HG02798 (cell line): ENCODE data around the gene ARHGAP5.
"Not testable (repeated sequence)": the region's sequence is repeated elsewhere in the genome, so short reads cannot be mapped to it uniquely, and the experiment has no call there.

ENCODE experiments used
- ATAC-seq: cut with Tn5 transposase; IDR thresholded peaks from one replicate; pipeline ENCODE4 v1.9.1; 2021; ENCODE audit warnings: mild to moderate bottlenecking; ENCODE audit not compliant: unreplicated experiment, poor library complexity

The ARHGAP5 gene

GRCh38 chr14:32104308-32104707 is 27.2 kb downstream of the ARHGAP5 start:
- no peak for ATAC-seq

- no peak for ATAC-seq
Observed at GRCh38 chr14:32104803-32105202, 27.7 kb downstream of the ARHGAP5 start.

- no peak for ATAC-seq
Observed at GRCh38 chr14:32109676-32110547, 32.8 kb downstream of the ARHGAP5 start.

DNA sequence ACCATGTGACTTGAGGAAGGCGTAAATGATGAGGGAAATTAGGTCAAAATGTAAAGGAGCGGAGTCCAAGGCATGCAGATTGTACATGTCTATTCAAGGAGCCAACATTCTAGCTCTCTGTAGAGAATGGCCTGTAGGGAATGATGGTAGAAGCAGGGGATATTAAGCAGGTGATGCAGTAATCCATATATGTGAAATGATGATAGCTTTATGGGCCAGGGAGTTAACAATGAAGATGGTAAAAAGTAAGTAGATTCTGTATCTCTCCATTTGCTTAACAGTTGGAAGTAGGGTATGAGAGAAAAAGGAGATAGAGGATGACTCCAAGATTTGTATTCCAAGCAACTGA is 33.4 kb downstream of the ARHGAP5 start:
- ATAC-seq = no peak

- no peak for ATAC-seq
Observed at GRCh38 chr14:32121536-32121935, 44.4 kb downstream of the ARHGAP5 start.

DNA sequence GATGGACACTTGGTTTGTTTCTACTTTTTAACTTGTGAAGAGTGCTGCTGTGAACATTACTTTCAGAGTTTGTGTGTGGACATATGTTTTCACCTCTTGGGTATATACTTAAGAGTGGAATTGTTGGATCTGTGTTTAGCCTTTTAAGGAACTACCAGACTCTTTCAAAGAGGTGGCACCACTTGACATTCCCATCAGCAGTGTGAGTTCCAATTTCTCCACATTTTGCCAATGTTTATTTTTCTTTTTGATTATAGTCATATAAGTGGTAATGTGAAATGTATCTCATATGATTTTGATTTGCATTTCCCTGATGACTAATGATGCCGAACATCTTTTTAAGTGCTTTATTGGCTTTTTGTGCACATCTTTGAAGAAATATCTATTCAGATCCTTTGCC is 44.8 kb downstream of the ARHGAP5 start:
- ATAC-seq = no peak

- ATAC-seq = not testable (repeated sequence)
Observed at GRCh38 chr14:32126899-32127730, 50.0 kb downstream of the ARHGAP5 start.

DNA sequence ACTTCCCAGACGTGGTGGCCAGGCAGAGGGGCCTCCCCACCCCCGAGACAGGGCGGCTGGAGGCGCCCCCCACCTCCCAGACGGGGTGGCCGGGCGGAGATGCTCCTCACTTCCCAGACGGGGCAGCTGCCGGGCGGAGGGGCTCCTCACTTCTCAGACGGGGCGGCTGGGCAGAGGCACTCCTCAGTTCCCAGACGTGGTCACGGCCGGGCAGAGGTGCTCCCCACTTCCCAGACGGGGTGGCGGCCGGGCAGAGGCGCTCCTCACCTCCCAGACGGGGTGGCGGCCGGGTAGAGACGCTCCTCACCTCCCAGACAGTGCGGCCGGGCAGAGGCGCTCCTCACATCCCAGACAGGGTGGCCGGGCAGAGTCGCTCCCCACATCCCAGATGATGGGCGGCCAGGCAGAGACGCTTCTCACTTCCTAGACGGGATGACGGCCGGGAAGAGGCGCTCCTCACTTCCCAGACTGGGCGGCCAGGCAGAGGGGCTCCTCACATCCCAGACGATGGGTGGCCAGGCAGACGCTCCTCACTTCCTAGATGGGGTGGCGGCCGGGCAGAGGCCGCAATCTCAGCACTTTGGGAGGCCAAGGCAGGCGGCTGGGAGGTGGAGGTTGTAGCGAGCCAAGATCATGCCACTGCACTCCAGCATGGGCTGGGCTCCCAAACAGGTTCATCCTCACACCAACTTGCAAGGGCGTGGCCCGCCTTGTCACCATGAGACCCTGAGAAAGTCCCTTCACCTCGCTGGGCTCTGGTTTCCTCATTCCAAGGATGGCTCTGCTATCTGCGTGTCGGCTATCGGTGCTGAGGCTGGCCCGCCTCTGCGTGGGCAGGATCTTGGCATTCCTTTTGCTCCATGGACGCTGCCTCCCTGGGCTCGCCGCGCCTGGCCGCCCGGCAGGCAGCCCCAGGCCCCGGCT is 50.9 kb downstream of the ARHGAP5 start:
- not testable (repeated sequence) for ATAC-seq

DNA sequence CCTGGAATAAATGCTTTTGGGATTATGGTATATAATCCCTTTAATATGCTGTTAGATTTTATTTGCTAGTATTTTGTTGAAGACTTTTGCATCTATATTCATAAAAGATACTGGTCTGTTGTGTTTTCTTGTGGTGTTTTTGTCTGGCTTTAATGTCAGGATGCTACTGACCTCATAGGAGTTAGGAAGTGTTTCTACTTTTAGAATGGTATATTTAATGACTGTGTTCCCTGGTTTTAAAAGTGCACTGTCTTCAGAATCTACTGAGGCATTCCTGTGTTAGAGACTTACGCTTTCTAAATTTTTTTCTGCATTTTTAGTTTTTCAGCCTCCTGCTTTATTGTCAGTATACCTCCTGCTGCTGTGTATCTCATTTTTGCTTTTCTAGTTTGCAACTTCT is 51.6 kb downstream of the ARHGAP5 start:
- ATAC-seq = no peak

DNA sequence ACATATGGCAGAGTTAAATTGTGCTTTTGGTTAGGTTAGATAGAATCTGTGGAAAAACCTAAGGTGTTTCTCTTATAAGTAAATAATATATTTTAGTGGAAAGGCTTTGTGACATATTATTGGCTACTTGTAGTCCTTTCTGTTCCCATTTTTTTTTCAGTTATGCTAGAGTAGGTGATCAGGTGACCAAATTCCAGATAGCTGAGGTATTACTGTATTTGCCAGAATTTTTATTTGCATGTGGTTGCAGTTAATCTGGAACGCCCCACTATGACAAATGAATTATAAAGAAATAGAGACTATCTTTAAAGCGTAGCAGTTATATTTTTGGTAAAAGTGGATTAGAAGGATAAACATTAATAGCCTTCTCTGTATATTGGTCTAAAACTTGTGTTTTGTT is 52.0 kb downstream of the ARHGAP5 start:
- ATAC-seq = no peak

DNA sequence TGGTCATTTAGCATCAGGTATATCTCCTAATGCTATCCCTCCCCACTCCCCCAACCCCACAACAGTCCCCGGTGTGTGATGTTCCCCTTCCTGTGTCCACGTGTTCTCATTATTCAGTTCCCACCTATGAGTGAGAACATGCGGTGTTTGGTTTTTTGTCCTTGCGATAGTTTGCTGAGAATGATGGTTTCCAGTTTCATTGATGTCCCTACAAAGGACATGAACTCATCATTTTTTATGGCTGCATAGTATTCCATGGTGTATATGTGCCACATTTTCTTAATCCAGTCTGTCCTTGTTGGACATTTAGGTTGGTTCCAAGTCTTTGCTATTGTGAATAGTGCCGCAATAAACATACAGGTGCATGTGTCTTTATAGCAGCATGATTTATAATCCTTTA is 54.6 kb downstream of the ARHGAP5 start:
- ATAC-seq = not testable (repeated sequence)

DNA sequence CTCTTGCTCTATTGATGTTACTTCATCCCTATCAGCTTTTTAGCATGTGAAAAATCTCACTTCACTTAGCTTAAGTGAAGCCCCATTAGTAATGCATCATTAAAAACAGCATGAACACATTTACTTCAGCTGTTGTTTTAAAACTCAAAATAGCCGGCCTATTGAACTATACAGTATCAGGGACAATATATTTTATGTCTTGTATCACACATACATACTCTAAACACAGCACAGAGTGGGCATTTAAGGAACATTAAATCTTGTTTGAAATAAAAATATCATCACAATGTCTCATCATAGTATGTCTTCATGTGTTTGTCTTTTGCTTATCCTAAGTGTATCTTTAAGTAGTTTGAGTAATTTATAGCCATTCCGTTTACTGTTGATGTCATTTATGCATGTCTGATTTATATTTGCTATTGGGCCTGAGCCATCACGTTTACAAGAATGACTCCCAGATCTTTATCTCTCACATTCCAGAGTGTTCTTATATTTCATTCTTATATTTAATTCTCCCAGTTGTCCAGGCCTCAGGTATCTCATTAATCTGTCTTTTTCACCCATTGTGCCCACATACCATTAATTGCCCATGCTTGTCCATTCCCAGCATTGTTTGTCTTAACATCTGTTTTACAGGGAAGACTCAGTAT is 57.5 kb downstream of the ARHGAP5 start:
- no peak for ATAC-seq

DNA sequence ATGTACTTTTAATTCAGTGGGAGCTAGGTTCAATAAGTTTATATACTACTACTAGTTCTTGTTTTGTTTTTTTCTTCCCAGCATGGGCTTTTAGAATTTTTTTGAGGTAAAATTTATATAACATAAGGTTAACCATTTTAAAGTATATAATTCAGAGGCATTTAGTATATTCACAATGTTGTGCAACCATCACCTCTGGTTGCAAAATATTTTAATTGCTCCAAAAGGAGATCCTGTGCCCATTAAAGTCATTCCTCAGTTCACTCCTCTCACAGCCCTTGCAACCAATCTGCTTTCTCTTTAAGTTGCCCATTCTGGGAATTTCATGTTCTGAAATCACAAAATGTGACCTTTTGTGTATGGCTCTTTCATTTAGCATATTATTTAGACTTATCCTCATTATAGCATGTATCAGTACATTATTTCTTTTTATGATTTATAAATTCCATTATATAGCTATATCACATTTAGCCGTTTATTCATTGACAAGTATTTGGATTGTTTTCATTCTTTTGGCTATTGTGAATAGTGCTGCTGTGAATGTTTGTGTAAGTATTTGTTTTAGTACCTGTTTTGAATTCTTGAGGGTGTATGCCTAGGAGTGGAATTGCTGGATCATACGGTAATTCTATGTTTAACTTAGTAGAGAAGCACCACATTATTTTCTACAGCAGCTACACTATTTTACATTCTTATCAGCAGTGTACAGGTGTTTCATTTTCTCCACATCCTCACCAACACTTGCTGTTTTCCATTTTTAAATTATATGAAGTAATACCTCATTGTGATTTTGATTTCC is 59.1 kb downstream of the ARHGAP5 start:
- no peak for ATAC-seq

DNA sequence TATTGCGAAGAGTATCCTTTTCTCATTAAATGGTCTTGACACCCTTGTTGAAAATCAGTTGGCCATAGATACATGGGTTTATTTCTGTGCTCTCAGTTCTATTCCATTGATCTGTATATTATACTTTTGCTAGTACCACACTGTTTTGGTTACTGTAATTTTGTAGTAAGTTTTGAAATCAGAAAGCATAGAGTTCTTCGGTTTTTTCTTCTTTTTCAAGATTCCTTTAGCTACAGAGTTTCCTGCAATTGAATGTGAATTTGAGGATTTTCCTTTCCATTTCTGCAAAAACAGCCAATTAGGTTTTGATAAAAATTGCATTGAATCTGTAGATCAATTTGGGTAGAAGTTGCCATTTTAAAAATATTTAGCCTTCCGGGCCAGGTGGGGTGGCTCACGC is 60.2 kb downstream of the ARHGAP5 start:
- ATAC-seq = no peak

- ATAC-seq = no peak
Observed at GRCh38 chr14:32137892-32138291, 60.8 kb downstream of the ARHGAP5 start.

DNA sequence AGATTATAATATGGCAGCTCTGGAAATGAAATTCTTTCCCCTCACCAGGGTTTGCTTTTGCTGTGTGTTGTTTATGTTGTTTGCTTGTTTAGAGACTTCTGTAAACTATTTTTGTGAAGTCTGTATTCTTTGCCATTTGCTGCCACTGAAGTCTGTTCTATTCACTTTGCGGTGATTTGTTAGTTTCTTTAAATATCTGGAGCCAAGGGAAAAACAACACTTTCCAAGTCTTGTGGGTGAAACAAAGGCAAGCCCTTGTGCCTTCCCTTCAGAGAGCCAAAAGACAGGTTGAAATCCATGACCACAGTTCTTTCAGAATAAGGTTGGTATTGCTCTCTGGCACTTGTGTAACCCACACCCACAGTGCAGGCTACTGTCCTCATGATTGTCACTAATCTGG is 65.2 kb downstream of the ARHGAP5 start:
- no peak for ATAC-seq

GRCh38 chr14:32142754-32143437 is 65.8 kb downstream of the ARHGAP5 start:
- ATAC-seq = no peak

GRCh38 chr14:32150392-32150791 is 73.3 kb downstream of the ARHGAP5 start:
- no peak for ATAC-seq

GRCh38 chr14:32166029-32166428 is 88.9 kb downstream of the ARHGAP5 start:
- ATAC-seq = no peak
